Stimulated activated CD4-positive, alpha-beta T cell treated with anti-CD3 and anti-CD28 coated beads, Interleukin-15, amount 100 ng/mL, for 1 hour (primary cell): Measurements from ENCODE around the gene CNTFR.
"Not testable (repeated sequence)": the region's sequence is repeated elsewhere in the genome, so short reads cannot be mapped to it uniquely, and the experiment has no call there.

Source experiments
- DNase-seq, 2 donors: peaks; one replicate each; pipeline ENCODE4 v3.0.0-alpha.2; 2020; ENCODE audit warnings: low read depth in 1 of 2, low spot score in 1 of 2

The CNTFR gene

DNA sequence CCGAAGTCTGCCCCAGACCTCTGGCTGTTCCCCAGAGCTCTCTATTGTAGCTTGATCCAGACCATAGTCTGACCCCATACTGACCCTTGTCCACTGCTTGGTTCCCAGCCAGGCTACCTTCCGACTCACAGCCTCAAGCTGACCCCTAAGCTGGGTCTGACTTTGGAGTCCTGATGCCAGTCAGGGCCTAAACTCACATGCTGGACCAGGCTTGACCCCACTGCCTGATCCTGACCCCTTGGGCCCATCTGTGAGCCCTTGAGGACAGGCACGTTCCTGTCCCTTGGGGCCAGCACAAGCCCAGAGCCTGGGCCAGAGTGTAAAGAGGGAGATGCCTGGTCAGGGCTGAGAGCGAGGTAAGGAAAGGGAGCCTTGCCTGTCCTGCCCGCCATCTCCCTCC lies 34.0 kb downstream of the CNTFR start:
- DNase-seq = no peak

DNA sequence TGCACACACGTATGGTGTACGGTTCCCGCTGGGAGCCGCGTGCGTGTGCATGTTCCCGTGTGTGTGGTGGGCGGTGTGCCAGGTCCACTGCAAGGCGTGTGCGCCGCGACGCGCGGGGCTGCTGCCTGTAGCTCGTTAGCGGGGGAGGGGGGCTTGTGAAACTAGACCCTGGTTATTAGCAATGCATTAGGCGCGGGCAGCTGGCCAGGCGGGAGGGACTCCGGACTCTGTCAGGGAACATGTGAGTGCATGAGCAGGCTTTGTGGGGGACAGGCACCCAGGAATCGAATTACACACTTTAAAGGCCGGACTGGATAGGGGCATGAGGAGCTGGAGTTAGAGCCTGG lies 34.5 kb downstream of the CNTFR start:
- no peak for DNase-seq

DNA sequence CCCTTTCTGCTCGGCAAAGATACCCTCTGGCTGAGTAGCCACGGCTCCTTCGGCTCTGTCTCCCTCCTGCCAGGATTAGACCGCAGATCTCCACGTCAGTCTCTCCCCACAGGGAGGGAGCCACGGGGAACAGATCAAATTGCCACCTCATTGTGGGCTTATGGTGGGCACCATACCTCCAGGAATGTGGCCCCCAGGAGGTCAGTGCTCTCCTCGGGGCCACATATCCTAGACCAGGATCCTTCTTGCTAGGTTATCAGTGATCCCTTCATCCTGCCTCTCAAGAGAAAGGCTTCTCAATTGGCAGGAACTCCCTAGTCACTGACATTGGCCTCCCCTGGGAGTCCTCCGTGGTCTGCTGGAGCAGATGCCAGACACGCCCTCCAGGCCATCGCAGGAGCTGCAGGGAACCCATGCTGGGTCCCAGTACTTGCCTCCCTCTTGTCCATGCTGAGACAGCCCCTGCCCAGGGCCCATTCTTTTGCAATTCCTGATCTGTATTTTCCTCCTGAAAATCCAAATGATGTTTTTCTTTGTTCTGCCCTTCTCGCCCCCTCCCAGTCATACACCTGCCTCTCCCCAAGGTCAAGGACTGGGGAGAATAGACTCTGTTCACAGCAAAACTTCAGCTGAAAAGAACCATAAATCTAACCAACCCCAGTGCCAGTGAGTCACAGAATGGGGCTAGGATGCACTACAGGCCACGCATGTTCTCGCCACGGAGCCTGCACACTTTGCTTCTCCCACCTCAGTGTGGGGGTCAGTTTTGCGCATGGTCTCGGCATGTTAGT lies 35.1 kb downstream of the CNTFR start:
- DNase-seq = no peak

DNA sequence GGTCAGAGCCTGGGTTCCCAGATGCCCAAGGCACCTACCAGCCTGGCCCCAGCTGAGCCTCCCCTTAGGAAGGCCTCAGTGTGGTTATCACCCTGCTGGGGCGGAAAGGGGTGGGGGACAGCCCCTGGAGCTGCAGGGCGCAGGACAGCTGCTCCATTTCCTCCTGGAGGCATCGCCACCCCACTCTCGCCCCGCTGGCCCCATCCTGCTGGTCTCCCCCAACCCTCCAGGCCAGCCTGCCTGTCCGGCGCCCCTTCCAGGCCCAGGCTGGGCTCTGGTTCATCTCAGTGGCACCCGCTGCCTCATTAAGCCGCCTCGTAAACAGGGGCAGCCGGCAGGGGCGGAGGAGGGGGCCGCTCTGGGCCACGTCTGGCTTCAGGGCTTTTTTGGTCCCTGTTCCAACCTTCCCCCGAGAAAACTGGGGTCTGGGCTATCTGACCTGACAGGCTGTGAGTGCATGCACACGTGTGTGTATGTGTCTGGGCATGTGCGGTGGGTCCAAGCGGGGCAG lies 36.0 kb downstream of the CNTFR start:
- DNase-seq = no peak

DNA sequence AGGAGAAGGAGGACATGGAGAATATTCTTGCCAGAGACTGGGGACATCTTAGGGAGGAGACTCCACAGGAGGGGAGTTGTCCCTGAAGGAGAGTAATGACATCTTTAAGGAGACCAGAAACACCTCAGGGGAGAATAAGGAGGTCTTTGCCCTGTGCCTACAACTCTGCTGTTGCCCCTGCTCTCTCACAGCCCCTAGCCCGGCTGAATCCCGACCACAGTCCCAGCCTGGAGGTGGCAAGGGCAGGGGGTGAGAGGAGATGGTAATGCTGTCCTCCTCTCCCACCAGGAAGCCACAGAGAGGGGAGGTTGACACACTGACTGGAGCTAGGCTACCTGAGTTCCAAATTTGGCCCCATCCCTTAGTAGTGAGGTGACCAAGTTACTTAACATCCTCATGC lies 36.5 kb downstream of the CNTFR start:
- no peak for DNase-seq

DNA sequence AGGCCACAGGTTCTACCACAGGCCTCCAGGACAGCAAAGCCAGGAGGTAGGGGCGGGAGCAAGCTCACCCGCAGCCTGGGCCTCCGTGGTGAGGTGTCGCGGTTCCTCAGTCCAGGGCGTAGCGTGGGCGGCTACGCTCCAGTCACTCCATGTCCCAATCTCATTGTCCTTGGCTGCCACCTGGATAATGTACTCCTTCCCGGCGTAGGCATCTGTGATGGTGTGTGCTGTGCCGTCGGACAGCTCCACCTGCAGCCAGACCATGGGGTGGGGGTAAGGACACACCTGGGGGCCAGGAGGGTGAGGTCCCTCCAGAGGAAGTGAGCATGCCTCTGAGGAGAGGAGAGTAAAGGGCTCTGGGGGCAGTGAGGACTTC lies 36.9 kb downstream of the CNTFR start:
- no peak for DNase-seq

DNA sequence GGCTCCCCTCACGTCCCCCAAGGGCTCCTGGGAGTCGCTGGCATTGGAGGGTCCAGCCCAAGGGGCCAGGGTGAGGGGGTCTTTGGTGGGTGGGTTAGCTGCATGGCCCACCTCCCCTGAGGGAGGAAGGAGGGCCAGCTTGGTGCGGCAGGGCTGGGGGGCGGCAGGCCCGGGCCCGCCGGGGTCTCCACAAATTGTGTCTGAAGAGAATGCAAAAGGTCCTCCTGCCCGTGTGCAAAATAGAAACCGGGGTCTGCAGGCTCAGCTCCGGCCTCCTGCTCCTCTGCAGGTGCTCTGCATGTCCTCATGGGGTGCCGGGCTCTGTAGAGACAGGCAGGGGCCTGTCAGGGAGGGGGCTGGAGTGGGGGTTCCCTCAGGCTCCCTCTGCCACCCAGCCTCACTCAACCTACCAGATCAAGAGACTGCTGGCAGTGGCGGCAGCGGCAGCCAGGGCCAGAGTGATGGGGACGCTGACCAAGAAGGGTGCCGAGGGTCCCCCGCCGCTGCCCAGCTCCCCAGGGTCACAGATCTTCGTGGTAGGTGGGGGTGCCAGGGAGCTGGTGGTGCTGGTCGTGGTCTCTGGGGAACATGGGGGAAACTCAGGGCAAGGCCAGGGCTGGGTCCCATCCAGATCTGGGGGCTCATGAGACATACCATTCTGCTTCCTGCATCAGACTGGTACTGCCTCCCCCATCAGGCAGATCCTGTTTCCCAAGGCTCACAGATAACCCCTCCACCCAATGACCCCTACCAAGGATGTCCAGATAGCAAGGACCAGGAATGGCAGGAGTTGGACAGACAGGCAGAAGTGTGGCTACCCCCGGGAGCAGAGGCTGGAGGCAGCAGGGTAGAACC lies 37.5 kb downstream of the CNTFR start:
- DNase-seq = no peak

DNA sequence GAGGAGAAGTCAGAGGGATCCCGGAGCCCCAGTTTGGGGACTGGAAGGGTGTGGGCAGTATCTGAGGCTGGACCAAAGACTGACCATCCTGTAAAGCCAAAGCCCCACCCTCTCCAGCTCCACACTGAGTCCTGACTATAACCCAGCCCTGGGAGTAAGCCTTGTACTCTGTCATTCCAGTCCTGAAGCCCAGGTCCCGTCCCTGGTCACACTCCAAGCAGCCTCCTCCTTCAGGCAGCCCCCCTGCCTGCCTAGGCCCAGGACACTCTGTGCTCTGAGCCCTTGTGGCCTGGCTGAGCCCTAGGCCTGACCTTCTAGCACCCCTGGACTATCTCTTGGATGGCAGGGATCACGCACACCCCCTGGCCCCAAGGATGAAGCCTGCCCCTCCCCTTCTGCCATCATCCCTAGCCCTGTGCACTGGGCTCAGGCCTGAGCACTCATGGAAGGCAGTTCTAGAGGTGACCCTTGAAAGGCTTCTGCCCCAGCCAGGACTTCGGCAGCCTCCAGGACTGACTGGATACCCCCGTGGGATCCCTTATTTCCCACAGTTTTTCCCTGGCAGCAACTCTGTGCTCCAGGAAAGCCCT lies 38.7 kb downstream of the CNTFR start:
- no peak for DNase-seq

DNA sequence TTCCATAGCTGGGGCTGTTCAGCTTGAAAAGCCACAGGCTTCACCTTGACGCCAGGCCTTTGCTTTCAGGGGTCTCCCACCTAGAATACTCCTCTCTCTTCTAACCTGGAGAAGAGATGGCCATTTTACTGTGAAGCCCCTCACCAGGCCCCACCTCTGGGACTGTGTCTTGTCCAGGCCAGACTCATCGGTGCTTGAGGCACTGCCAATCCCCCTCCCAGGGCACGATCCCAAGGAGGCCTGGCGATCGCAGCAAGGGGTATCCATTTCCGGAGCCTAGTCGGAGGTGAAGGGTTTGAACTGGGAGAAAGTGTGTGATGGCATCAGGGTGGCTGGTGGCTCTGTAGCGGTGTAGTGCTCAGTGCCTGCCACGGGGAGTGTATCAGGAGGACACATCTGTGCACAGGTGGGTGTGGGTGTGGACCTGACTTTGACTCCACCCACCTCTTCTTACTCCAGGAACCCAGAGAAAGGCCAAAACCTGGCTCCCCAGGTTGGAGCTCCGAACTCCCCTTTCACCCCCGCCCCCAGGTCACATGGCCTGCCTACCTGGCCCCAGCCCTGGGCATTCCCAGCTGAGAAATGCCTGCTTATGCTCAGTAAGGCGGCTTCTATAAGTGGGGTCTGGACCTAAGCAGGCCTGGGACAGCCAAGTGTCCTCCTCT lies 39.4 kb downstream of the CNTFR start:
- DNase-seq = no peak

DNA sequence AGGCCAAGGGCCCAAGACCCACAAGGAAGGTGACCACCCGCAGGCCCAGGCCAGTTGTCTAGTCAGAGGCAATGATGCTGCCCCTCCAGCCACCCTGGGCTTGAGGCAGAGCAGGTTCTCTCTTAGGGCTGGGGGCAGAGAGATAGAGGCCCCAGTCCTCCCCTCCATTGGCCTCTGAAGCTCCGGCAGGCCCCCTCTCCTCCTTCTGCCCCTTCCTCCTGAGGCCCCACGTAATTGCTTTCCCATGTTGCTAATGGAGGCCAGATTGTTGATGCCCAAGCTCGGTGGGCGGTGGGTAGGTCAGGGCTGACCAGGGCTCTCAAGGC lies 40.2 kb downstream of the CNTFR start:
- DNase-seq = no peak

DNA sequence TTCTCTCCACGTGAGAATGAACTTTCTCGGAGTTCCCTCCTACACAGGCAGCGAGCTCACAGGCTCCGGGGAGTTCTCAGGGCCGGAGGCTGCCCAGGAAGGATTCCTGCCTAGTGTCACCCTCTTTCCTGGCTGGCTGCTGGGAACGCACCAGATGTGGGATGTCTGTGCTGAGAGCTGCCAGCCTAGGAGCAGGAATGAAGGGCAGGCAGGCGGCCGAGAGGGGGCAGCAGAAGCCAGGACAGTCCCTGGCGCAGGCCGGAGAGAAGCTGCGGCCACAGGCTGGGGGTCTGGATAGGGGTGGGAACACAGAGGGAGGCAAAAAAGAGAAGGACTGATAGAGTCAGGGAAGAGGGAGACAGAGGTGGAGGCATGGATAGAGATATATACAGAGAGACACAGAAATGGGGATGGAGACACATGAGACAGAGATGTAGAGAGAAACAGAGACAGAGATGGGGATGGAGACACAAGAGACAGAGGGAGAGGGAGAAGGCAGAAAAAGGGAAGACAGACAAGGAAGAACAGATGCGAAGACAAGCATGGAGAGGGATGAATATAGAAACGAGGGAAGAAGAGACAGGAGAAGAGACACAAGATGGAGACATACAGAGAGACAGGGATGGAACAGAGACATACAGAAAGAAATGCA lies 41.4 kb downstream of the CNTFR start:
- DNase-seq = peak in 1 of 2 donors; percentile 12

DNA sequence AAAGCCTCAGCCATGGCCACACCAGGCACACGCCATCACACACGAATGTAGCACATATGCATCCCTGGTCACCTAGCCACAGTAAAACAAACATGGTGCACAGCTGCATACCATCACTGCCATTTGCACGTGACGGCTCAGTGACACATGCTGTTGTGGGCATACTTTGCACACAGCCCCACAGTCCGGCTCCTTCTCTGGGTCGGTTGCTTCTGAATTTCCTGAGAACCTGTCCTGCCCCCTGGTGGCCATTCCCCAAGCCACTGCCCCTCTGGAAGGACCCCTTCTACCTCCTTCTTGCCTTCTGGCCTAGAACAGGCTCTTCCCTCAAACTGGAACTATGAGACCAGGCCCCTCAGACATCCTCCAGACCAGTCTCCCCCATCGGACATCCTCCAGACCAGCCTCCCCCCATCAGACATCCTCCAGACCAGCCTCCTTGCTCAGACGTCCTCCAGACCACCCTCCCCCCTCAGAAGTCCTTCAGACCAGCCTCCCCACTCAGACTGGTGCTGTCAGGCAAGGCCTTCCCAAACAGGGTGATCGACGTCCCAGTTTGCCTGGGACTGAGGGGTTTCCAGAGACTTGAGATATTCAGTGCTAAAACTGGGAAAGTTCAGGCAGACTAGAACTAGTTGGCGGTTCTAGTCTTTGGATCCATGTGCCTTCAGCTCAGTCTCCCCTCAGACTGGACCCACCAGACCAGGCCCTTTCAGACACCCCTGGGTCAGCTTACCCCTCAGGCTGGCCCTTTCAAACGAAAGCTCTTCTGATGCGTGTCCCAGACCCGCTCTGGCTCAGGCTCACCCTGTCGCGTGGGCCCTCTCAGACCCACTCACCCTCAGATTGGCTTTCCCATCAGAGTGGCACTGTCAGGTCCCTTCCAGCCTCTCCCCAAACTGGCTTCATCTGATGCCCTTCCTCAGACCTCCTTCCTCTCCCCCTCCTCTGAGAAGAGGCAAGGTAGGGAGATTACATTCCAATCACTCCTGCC lies 42.4 kb downstream of the CNTFR start:
- DNase-seq = peak in 1 of 2 donors; percentile 27

DNA sequence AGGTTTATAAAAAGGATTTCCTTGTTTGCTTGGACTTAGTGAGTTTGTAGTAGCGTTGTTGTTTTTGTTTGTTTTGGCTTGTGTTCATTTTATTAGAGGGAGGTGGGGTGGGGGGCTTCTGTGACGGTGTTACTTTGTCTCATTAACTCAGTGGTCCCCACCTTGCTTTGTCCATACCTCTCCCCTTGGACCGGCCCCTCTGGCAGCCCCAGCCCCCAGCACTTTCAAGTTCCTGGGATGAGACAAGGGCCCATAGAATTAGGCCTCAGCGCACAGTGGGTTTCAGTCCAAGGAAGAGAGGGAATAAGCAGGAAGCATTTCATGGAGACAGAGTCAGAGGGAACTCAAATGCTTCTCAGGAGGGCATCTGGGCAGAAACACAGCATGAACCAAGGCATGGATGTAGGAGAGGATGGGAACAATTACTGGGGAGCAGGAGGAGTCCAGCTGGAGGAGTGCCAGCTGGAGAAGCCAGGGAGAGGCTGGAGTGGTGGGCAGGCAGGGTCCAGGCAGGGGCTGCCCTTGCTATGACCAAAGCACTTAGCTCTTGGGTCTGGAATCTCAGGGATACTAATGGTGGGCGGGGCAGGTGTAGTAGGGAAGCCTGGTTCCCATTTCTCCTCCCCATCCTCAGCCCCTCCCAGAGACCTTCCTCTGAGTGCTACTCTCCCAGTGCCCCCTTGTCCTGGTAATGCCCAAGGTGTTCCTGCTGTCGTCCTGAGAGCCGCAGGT lies 43.3 kb downstream of the CNTFR start:
- DNase-seq = no peak

DNA sequence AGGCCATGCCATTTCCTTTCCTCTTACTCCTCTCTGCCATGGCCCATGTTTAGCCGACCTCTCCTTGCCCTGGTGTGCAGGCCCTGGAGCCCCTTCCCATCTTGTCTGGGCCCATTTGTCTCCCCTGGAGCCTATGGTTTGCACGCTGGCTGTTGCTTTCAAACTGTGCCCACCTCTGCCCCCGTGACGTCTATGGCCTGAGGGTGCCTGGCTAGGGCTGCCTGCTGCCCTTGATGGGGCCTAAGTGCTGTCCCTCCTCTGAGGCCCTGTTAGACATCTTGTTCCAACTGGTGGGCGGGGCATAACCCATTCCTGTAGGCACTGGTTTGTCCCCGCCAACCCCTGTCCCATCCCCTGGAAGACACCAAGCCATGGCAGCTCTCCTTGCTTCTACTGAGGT lies 44.0 kb downstream of the CNTFR start:
- DNase-seq = no peak

DNA sequence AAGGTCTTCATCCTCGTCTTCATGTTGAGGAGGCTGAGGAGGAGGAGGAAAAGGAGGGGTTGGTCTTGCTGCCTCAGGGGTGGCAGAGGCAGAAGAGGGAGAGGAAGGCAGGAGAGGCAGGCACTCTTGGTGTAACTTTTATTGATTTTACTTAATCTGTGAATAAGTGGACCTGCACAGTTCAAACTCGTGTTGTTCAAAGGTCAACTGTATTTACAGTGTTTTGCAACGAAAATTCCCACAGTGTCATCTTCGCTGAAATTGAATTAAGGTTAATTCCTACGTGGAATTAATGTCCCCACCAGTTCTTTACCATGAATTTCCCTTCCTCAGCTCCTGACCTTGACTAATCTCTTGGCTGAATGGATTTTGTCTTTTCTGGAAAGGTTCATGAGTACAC lies 45.5 kb downstream of the CNTFR start:
- DNase-seq = no peak

DNA sequence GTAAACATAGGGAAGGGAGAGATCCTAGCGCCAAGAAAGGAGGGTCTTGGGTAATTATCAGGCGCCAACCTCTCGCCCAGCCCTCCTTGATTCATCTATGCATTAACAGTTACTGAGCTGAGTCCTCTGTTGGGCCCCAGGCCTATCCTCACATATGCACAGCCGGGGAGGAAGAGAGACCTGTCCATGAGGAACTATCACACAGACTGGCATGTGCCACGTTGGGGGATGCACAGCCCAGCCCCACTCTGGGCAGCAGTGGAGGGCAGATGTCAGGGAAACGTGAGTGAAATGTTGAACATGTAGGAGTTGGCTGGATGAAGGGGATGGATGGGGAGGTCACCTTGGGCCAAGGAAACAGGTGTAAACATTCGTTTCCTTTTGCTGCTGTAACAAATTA lies 48.0 kb downstream of the CNTFR start:
- DNase-seq = no peak

DNA sequence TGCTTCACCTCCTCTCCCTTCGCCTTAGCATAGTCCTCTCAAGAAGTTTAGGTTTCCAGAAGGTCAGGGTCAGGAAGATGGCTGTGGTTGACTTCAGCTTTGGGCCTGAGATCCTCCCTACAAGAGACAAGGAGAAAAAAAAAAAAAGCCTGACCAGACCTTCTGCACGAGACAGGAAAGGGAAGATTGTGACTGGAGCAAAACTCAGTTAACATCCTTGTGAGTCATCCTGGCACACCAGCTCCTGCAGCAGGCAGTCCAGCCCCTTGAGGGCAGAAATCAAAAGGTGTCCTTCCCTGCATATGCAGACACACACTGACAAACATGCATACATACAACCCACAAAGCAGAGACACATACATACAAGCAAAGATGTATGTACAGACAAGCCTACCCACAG lies 48.7 kb downstream of the CNTFR start:
- DNase-seq = no peak

DNA sequence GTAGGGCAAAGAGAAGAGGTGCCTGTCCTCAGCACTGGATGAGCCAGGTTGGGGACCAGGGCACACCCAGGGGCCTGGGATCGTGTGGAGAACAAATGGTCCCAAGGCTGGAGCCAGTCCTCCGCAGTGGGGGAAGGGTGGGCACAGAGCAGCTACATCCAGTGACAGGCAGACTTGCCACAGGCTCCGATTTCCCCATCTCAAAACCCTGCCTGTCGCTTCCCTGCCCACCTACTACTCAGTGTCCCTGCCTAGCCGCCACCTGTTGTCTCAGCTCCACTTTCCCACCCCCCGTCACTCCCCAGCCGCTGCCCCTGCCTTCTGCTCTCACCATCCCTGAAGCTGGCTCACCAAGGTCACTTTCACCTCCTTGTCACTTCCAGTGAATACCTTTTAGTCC lies 52.8 kb downstream of the CNTFR start:
- DNase-seq = no peak

DNA sequence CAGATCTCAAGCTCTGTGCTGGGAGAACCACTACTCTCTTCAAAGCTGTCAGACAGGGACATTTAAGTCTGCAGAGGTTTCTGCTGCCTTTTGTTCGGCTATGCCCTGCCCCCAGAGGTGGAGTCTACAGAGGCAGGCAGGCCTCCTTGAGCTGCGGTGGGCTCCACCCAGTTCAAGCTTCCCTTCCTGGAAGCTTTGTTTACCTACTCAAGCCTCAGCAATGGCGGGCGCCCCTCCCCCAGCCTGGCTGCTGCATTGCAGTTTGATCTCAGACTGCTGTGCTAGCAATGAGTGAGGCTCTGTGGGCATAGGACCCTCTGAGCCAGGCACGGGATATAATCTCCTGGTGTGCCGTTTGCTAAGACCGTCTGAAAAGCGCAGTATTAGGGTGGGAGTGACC lies 57.5 kb downstream of the CNTFR start:
- DNase-seq = not testable (repeated sequence)
